Sigmoid colon (tissue), 7 donors: ENCODE measurements around the gene CPOX. TPM values are rescaled to one million over a fixed set of nuclear protein-coding genes. Genes with fewer than 3 reads are reported as not detected.

Experiments used
- DNase-seq: peaks from one replicate; pipeline ENCODE4 v3.0.0-alpha.2; 2019
- H3K27ac ChIP-seq, 4 donors: fragments of 200-600 bp; sonication (generic); one replicate each; pipeline ENCODE4 v1.5.1; 2016 to 2019; ENCODE audit warnings: mild to moderate bottlenecking in 1 of 4
- H3K27me3 ChIP-seq, 3 donors: fragments of 200-600 bp; sonication (generic); one replicate each; pipeline ENCODE4 v1.5.1; 2019; ENCODE audit warnings: mild to moderate bottlenecking in 1 of 3
- H3K36me3 ChIP-seq, 4 donors: fragments of 200-600 bp; sonication (generic); one replicate each; pipeline ENCODE4 v1.5.1; 2016 to 2019
- H3K4me1 ChIP-seq, 4 donors: fragments of 200-600 bp; sonication (generic); one replicate each; pipeline ENCODE4 v1.5.1; 2017 to 2019
- H3K4me3 ChIP-seq, 4 donors: fragments of 200-600 bp; sonication (generic); one replicate each; pipeline ENCODE4 v1.5.1; 2017 to 2019; ENCODE audit warnings: mild to moderate bottlenecking in 2 of 4, moderate library complexity in 1 of 4
- H3K9me3 ChIP-seq, 4 donors: fragments of 200-600 bp in 3 of 4; sonication (generic) in 3 of 4; one replicate each; pipeline versions ENCODE4 v1.5.1 to v1.6.1; 2013 to 2019
- EP300 ChIP-seq, 4 donors: sonication (generic); formaldehyde crosslinking; IDR thresholded peaks; one replicate each; pipeline ENCODE4 v1.6.1; 2017; ENCODE audit warnings: antibody characterized with exemption in 4 of 4
- POLR2A ChIP-seq, 2 donors: fragments of 450-650 bp; IDR thresholded peaks; one replicate each; pipeline ENCODE4 v1.6.1; 2016; ENCODE audit warnings: antibody characterized with exemption in 2 of 2, mild to moderate bottlenecking in 2 of 2, moderate library complexity in 2 of 2
- POLR2AphosphoS5 ChIP-seq, 4 donors: sonication (generic); formaldehyde crosslinking; IDR thresholded peaks; one replicate each; pipeline ENCODE4 v1.6.1; 2017; ENCODE audit warnings: antibody characterized with exemption in 4 of 4
- WGBS, 2 donors: extraction: QIAGEN DNeasy Blood & Tissue Kit; methylation state at CpG; one replicate each; pipeline ENCODE4 v1.1.7; 2013; 5-methylcytosine and 5-hydroxymethylcytosine counted together
- intact Hi-C: fragments of 100-400 bp; cut with DNase I; formaldehyde crosslinking; loops from one replicate; pipeline ENCODE4 v1.15.1; 2023
- polyA plus RNA-seq, 3 donors: library from polyadenylated mRNA; stranded (reverse); fragments of 200-250 nt; gene quantifications; one replicate each; pipeline ENCODE4 v1.2.3, GENCODE V29; 2013
- total RNA-seq, 4 donors: library from RNA; depleted of rRNA; stranded (reverse); fragments of >200 nt; gene quantifications; one replicate each; pipeline ENCODE4 v1.1.0, GENCODE V29; 2016
- TF ChIP-seq, protein P1 (sequence below), 4 experiments: fragments of 450-650 bp in 3 of 4; fragments of 200-600 bp in 1 of 4; IDR thresholded peaks; one replicate each; pipeline ENCODE4 v1.5.1; 2016 to 2019; ENCODE audit warnings: antibody characterized with exemption in 4 of 4, mild to moderate bottlenecking in 3 of 4, moderate library complexity in 2 of 4
- donor health status: healthy with polysubstance abuse.
- donor health status: Bipolar disorder and iron deficiency.
- donor health status: healthy.

The CPOX gene
- total and polyA plus RNA-seq, 7 donors = 4.2 to 32.7 (median 15.3) TPM

- intact Hi-C loops = no loop called here
- WGBS, 2 donors = 81 to 86% methylated on average over 1 of the region's 1 CpG
- Histone ChIP-seq H3K27me3 (no peaks in the 10 kb centered on the region), H3K27ac (no peak overlapping the region), H3K9me3 (no peaks in the 10 kb centered on the region), H3K4me3 (no peak overlapping the region), H3K4me1 (no peaks in the 10 kb centered on the region), H3K36me3 (no peaks in the 10 kb centered on the region)
- no peak for DNase-seq
- no peak for TF ChIP-seq POLR2A (IDR thresholded peaks at IDR 0.05)
- no peak for TF ChIP-seq POLR2AphosphoS5 (IDR thresholded peaks at IDR 0.05)
- no peak for TF ChIP-seq EP300 (IDR thresholded peaks at IDR 0.05)
- TF ChIP-seq, protein P1, sequence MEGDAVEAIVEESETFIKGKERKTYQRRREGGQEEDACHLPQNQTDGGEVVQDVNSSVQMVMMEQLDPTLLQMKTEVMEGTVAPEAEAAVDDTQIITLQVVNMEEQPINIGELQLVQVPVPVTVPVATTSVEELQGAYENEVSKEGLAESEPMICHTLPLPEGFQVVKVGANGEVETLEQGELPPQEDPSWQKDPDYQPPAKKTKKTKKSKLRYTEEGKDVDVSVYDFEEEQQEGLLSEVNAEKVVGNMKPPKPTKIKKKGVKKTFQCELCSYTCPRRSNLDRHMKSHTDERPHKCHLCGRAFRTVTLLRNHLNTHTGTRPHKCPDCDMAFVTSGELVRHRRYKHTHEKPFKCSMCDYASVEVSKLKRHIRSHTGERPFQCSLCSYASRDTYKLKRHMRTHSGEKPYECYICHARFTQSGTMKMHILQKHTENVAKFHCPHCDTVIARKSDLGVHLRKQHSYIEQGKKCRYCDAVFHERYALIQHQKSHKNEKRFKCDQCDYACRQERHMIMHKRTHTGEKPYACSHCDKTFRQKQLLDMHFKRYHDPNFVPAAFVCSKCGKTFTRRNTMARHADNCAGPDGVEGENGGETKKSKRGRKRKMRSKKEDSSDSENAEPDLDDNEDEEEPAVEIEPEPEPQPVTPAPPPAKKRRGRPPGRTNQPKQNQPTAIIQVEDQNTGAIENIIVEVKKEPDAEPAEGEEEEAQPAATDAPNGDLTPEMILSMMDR (IDR thresholded peaks at IDR 0.05) = no peak
Observed at GRCh38 chr3:98534734-98535133, 58.7 kb downstream of the CPOX start.

DNA sequence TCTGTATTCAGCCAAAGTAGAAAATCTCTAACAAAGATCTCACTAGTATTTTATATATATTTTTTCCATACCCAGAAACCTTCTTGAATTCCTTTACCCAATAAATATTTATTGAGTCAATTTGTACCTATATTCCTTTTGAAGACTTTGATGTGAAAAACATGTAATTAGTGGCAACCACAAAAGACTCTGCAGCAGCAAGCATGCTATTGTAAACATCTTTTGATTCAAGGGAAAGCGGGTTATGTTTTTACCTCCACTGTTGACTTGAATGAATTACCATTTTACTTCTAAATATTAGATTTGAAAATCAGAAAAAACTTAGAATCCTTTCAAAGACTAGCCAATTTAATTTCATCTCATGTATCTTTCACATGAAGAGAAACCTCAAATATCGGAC is 59.2 kb downstream of the CPOX start:
- no peak for DNase-seq
- intact Hi-C loops = no loop called here
- WGBS, 2 donors = 79 to 88% methylated on average over 2 of the region's 2 CpGs
- Histone ChIP-seq H3K4me1 (no peaks in the 10 kb centered on the region), H3K36me3 (no peaks in the 10 kb centered on the region), H3K27ac (no peak overlapping the region), H3K27me3 (no peaks in the 10 kb centered on the region), H3K9me3 (no peaks in the 10 kb centered on the region), H3K4me3 (no peak overlapping the region)
- TF ChIP-seq EP300 (IDR thresholded peaks at IDR 0.05) (no peak), POLR2AphosphoS5 (IDR thresholded peaks at IDR 0.05) (no peak), POLR2A (IDR thresholded peaks at IDR 0.05) (no peak)

DNA sequence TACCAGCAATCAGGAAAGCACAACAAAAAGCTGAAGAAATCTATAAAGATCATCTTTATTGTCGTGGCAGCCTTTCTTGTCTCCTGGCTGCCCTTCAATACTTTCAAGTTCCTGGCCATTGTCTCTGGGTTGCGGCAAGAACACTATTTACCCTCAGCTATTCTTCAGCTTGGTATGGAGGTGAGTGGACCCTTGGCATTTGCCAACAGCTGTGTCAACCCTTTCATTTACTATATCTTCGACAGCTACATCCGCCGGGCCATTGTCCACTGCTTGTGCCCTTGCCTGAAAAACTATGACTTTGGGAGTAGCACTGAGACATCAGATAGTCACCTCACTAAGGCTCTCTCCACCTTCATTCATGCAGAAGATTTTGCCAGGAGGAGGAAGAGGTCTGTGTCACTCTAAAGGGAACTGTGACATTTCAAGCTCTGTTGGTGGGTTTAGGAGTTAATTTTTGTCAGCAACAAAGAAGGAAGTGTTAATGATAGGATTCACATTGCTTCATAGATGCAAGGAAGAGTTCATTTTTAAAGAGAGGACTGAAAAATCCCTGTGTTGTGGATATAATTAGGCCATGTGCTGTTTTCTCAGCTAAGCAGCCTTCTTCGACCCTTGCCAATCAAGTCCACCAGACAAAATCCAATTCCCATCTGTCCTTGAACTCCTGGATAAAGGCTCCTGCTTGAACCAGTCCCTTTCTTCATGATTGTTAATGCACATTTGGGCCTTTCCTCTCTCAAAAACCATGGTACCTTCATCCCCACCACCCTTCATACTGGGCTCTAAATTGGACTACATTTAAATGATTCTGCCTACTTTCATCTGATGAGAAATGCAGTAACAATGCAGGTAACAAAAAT is 60.5 kb downstream of the CPOX start:
- WGBS, 2 donors = 85 to 90% methylated on average over 6 of the region's 6 CpGs
- H3K9me3 ChIP-seq = no peaks in the 10 kb centered on the region
- intact Hi-C loops = no loop called here
- no peak overlapping the region for H3K27ac ChIP-seq
- no peaks in the 10 kb centered on the region for H3K36me3 ChIP-seq
- no peak for TF ChIP-seq EP300 (IDR thresholded peaks at IDR 0.05)
- no peak for TF ChIP-seq POLR2A (IDR thresholded peaks at IDR 0.05)
- TF ChIP-seq, protein P1 (IDR thresholded peaks at IDR 0.05) = no peak
- no peak for TF ChIP-seq POLR2AphosphoS5 (IDR thresholded peaks at IDR 0.05)
- H3K27me3 ChIP-seq = no peaks in the 10 kb centered on the region
- DNase-seq = no peak
- H3K4me3 ChIP-seq = no peak overlapping the region
- no peaks in the 10 kb centered on the region for H3K4me1 ChIP-seq

GRCh38 chr3:98532275-98532637 is 61.2 kb downstream of the CPOX start:
- 81 to 86% methylated on average over 5 of the region's 5 CpGs for WGBS, 2 donors
- no peaks in the 10 kb centered on the region for H3K27me3 ChIP-seq
- H3K4me3 ChIP-seq = no peak overlapping the region
- DNase-seq = no peak
- H3K4me1 ChIP-seq = no peaks in the 10 kb centered on the region
- intact Hi-C loops = no loop called here
- H3K36me3 ChIP-seq = no peaks in the 10 kb centered on the region
- TF ChIP-seq POLR2AphosphoS5 (IDR thresholded peaks at IDR 0.05) (no peak), EP300 (IDR thresholded peaks at IDR 0.05) (no peak), POLR2A (IDR thresholded peaks at IDR 0.05) (no peak)
- TF ChIP-seq, protein P1 (IDR thresholded peaks at IDR 0.05) = no peak
- no peak overlapping the region for H3K27ac ChIP-seq
- no peaks in the 10 kb centered on the region for H3K9me3 ChIP-seq

DNA sequence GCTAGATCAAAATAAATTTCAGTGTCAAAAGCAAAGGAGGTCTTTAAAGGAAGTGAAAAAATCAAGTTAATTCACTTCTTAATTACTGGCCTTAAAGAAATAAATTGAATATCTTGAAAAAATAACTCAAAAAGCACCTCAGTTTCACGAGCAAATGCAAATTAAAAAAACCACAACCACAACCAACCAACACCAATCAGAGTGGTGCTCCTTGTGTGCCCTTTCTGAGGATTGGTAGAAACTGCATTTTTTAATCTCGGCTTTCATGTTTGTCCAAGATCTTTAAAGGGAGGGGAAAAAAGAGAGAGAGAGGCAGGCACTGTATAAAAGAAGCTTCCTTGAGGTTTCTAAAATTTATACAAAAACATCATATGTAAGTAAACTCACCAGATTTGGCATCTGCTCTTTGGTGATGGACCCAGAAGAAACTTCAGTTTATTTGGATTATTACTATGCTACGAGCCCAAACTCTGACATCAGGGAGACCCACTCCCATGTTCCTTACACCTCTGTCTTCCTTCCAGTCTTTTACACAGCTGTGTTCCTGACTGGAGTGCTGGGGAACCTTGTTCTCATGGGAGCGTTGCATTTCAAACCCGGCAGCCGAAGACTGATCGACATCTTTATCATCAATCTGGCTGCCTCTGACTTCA is 61.7 kb downstream of the CPOX start, which contains the start of gene GPR15:
GPR15 (plus strand) TSS at position 357 of the 653 bp plus-strand sequence; CDS start at position 413, 56 bp downstream.
- intact Hi-C loops = no loop called here
- Histone ChIP-seq H3K4me1 (no peaks in the 10 kb centered on the region), H3K27me3 (no peaks in the 10 kb centered on the region), H3K36me3 (no peaks in the 10 kb centered on the region), H3K27ac (no peak within 1 kb of the TSS), H3K9me3 (no peaks in the 10 kb centered on the region), H3K4me3 (no peak within 1 kb of the TSS)
- no peak for DNase-seq
- 69 to 78% methylated on average over 7 of the region's 7 CpGs for WGBS, 2 donors
- TF ChIP-seq EP300 (IDR thresholded peaks at IDR 0.05) (no peak), POLR2A (IDR thresholded peaks at IDR 0.05) (no peak), POLR2AphosphoS5 (IDR thresholded peaks at IDR 0.05) (no peak)
- TF ChIP-seq, protein P1 (IDR thresholded peaks at IDR 0.05) = no peak
